Measurements from ENCODE around the gene SEPTIN10. TPM values are rescaled to one million over a fixed set of nuclear protein-coding genes. Genes with fewer than 3 reads are reported as not detected.
"Not testable (repeated sequence)": the region's sequence is repeated elsewhere in the genome, so short reads cannot be mapped to it uniquely, and the experiment has no call there.

SEPTIN10 gene
- total RNA-seq, 2 donors from 2014 or later = 66.3 to 94.9 TPM

DNA sequence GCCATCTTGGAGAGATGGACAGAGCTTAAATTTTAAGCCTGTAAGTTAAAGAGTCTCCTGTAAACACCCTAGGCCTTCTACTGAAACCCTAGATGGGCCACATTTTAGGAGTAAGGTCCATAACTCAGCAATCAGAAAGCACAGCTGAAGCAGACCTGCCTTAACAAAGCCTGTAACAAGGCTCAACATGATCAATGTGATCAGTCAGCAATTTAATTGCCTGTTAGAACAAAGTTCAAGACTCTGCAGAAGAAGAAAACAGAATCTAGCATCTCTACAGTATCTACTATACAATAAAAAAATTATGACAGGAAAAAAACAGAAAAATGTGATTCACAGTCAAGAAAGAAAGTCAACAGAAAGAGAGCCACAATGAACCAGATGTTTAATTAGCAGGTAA is 27.1 kb downstream of the SEPTIN10 start:
- no peaks in the 10 kb centered on the region for H3K36me3 ChIP-seq
- H3K9me3 ChIP-seq = no peaks in the 10 kb centered on the region
- TF ChIP-seq POLR2A (IDR thresholded peaks at IDR 0.05) (no peak), POLR2AphosphoS5 (IDR thresholded peaks at IDR 0.05) (no peak)
- TF ChIP-seq, protein P1, sequence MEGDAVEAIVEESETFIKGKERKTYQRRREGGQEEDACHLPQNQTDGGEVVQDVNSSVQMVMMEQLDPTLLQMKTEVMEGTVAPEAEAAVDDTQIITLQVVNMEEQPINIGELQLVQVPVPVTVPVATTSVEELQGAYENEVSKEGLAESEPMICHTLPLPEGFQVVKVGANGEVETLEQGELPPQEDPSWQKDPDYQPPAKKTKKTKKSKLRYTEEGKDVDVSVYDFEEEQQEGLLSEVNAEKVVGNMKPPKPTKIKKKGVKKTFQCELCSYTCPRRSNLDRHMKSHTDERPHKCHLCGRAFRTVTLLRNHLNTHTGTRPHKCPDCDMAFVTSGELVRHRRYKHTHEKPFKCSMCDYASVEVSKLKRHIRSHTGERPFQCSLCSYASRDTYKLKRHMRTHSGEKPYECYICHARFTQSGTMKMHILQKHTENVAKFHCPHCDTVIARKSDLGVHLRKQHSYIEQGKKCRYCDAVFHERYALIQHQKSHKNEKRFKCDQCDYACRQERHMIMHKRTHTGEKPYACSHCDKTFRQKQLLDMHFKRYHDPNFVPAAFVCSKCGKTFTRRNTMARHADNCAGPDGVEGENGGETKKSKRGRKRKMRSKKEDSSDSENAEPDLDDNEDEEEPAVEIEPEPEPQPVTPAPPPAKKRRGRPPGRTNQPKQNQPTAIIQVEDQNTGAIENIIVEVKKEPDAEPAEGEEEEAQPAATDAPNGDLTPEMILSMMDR (IDR thresholded peaks at IDR 0.05) = no peak
- H3K4me1 ChIP-seq (replicated peaks) = no peaks in the 10 kb centered on the region
- intact Hi-C loops (cut with DNase I) = no loop called here
- H3K27me3 ChIP-seq (replicated peaks; ENCODE audit: insufficient read depth) = no peaks in the 10 kb centered on the region
- no peak for DNase-seq (ENCODE audit: low spot score)
- no peak overlapping the region for H3K27ac ChIP-seq
- H3K4me3 ChIP-seq = no peak overlapping the region

DNA sequence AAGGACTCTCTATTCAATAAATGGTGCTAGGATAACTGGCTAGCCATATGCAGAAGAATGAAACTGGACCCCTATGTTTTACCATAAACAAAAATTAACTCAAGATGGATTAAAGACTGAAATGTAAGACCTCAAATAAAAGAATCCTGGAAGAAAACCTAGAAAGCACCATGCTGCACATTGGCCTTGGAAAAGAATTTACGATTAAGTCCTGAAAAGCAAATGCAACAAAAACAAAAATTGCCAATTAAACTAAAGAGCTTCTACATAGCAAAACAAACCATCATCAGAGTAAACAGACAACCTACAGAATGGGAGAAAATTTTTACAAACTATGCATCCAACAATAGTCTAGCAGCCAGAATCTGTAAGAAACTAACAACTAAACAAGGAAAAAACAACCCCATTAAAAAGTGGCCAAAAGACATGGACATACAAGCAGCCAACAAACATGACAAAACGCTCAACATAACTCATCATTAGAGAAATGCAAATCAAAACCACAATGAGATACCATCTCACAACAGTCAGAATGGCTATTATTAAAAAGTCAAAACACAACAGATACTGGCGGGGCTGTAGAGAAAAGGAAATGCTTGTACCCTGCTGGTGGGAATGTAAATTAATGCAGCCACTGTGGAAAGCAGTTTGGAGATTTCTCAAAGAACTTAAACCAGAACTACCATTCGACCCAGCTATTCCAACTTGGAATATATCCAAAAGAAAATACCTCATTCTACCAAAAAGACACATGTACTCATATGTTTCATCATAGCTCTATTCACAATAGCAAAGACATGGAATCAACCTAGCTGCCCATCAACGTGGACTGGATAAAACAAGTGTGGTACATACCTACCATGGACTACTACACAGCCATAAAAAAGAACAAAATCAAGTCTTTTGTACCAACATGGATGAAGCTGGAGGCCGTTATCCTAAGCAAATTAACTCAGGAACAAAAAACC is 30.6 kb downstream of the SEPTIN10 start:
- intact Hi-C loops (cut with DNase I) = no loop called here

DNA sequence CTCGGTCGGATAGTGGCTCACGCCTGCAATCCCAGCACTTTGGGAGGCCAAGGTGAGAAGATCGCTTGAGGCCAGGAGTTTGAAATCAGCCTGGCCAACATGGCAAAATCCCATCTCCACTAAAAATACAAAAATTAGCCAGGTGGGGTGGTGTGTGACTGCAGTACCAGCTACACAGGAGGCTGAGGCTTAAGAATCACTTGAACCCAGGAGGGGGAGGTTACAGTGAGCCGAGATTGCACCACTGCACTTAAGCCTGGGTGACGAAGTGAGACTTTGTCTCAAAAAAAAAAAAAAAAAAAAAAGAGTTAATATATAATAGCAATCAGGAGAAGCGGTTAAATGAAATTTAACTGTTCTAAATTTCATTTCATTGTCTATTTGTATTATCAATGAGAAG is 36.1 kb downstream of the SEPTIN10 start:
- H3K36me3 ChIP-seq; H3K4me1 ChIP-seq (replicated peaks); H3K27ac ChIP-seq; H3K27me3 ChIP-seq (replicated peaks; ENCODE audit: insufficient read depth); H3K4me3 ChIP-seq; DNase-seq (ENCODE audit: low spot score); H3K9me3 ChIP-seq; intact Hi-C loops (cut with DNase I): not testable (repeated sequence)
- 98% methylated on average over 7 of the region's 7 CpGs for WGBS

More for the DNA sequence above, 30.6 kb downstream of the SEPTIN10 start:
- H3K27ac ChIP-seq = no peak overlapping the region
- no peaks in the 10 kb centered on the region for H3K4me1 ChIP-seq (replicated peaks)
- H3K9me3 ChIP-seq = no peaks in the 10 kb centered on the region
- no peaks in the 10 kb centered on the region for H3K27me3 ChIP-seq (replicated peaks; ENCODE audit: insufficient read depth)
- H3K36me3 ChIP-seq = no peaks in the 10 kb centered on the region
- no peak overlapping the region for H3K4me3 ChIP-seq
- TF ChIP-seq POLR2A (IDR thresholded peaks at IDR 0.05) = no peak
- TF ChIP-seq, protein P1 (IDR thresholded peaks at IDR 0.05) = no peak
- TF ChIP-seq POLR2AphosphoS5 (IDR thresholded peaks at IDR 0.05) = no peak
- WGBS = 87% methylated on average over 6 of the region's 6 CpGs
- DNase-seq (ENCODE audit: low spot score) = no peak

DNA sequence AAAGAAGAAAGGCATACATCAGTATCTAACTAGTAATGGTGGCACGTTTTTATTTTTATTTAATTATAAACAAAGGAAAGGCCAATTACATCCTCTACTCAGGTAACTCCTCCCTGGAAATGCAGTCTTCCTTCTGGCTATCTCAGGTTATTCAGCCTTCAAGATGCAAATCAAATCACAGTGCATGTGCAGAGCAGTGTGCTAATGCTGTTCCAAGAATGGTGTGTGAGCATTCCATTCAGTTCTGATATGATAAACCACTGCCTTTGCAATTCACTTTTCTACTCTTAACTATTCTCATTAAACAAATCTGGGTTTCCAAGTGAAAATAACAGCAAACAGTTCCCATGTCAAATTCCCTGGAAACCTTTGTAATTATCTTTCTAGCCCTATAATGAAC is 38.4 kb downstream of the SEPTIN10 start:
- 32% methylated on average over 1 of the region's 1 CpG for WGBS
- Histone ChIP-seq H3K36me3 (no peaks in the 10 kb centered on the region), H3K4me1 (replicated peaks) (no peaks in the 10 kb centered on the region), H3K4me3 (no peak overlapping the region), H3K27ac (no peak overlapping the region), H3K27me3 (replicated peaks; ENCODE audit: insufficient read depth) (no peaks in the 10 kb centered on the region), H3K9me3 (no peaks in the 10 kb centered on the region)
- TF ChIP-seq, protein P1 (IDR thresholded peaks at IDR 0.05) = no peak
- no peak for TF ChIP-seq POLR2A (IDR thresholded peaks at IDR 0.05)
- TF ChIP-seq POLR2AphosphoS5 (IDR thresholded peaks at IDR 0.05) = no peak
- intact Hi-C loops (cut with DNase I) = no loop called here
- DNase-seq (ENCODE audit: low spot score) = no peak

DNA sequence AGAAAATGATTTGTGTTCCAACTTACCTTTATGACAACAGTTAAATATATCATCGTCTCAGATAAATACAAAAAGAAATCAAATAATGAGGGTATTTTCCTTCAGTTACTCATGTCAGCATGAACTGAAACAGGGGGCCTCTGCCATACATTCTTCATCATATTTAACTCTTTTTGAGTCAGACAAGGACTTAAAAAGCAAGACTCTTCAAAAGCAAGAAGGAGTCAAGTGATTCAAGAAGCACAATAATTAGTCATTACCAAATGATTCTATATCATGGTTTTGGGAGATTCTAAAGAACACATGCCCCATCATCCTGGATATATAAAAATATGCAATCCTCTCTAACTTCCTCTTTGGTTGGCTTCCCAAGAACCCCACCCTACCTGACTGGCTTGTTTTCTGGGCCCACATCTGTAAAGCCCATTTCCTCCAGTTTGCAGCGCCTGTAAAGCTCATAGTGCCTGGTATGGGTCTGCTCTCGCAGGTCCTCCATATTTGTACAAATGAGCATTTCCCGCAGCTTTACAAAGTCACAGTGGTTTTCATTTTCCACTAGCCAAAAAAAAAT is 49.7 kb downstream of the SEPTIN10 start:
- no peak for DNase-seq (ENCODE audit: low spot score)
- Histone ChIP-seq H3K27me3 (replicated peaks; ENCODE audit: insufficient read depth) (no peaks in the 10 kb centered on the region), H3K27ac (no peak overlapping the region), H3K36me3 (no peaks in the 10 kb centered on the region), H3K4me1 (replicated peaks) (no peaks in the 10 kb centered on the region), H3K4me3 (no peak overlapping the region), H3K9me3 (no peaks in the 10 kb centered on the region)
- intact Hi-C loops (cut with DNase I) = no loop called here
- WGBS = 92% methylated on average over 4 of the region's 4 CpGs
- TF ChIP-seq, protein P1 (IDR thresholded peaks at IDR 0.05) = no peak
- no peak for TF ChIP-seq POLR2AphosphoS5 (IDR thresholded peaks at IDR 0.05)
- TF ChIP-seq POLR2A (IDR thresholded peaks at IDR 0.05) = no peak
